ENCODE measurements around the gene KAZN.

DNA sequence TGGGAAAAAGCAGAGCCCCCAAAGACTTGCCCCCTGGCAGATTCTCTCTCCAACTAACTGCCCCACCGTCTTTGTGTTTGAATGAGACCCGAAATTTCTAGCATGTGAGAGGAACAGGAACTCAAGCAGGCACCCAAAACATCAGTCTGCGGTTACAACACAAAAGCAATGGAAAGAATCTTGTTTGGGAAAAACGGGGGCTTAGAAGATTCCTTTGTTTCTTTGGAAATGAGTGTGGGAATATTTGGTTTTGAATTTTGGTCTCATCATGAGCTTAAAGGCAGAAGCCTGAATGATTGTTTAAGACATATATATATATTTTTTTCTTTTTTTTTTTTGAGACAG lies 366.2 kb downstream of the KAZN start:
- TF ChIP-seq MAFK (IDR thresholded peaks at IDR 0.05; ENCODE audit: partially characterized antibody): no peak
- TF ChIP-seq RFX5 (IDR thresholded peaks at IDR 0.05): no peak
- TF ChIP-seq, protein P1, sequence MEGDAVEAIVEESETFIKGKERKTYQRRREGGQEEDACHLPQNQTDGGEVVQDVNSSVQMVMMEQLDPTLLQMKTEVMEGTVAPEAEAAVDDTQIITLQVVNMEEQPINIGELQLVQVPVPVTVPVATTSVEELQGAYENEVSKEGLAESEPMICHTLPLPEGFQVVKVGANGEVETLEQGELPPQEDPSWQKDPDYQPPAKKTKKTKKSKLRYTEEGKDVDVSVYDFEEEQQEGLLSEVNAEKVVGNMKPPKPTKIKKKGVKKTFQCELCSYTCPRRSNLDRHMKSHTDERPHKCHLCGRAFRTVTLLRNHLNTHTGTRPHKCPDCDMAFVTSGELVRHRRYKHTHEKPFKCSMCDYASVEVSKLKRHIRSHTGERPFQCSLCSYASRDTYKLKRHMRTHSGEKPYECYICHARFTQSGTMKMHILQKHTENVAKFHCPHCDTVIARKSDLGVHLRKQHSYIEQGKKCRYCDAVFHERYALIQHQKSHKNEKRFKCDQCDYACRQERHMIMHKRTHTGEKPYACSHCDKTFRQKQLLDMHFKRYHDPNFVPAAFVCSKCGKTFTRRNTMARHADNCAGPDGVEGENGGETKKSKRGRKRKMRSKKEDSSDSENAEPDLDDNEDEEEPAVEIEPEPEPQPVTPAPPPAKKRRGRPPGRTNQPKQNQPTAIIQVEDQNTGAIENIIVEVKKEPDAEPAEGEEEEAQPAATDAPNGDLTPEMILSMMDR (IDR thresholded peaks at IDR 0.05): no peak

All from A549 (cell line).